ENCODE results near the gene PPARGC1A.

The PPARGC1A gene, protein sequence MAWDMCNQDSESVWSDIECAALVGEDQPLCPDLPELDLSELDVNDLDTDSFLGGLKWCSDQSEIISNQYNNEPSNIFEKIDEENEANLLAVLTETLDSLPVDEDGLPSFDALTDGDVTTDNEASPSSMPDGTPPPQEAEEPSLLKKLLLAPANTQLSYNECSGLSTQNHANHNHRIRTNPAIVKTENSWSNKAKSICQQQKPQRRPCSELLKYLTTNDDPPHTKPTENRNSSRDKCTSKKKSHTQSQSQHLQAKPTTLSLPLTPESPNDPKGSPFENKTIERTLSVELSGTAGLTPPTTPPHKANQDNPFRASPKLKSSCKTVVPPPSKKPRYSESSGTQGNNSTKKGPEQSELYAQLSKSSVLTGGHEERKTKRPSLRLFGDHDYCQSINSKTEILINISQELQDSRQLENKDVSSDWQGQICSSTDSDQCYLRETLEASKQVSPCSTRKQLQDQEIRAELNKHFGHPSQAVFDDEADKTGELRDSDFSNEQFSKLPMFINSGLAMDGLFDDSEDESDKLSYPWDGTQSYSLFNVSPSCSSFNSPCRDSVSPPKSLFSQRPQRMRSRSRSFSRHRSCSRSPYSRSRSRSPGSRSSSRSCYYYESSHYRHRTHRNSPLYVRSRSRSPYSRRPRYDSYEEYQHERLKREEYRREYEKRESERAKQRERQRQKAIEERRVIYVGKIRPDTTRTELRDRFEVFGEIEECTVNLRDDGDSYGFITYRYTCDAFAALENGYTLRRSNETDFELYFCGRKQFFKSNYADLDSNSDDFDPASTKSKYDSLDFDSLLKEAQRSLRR

DNA sequence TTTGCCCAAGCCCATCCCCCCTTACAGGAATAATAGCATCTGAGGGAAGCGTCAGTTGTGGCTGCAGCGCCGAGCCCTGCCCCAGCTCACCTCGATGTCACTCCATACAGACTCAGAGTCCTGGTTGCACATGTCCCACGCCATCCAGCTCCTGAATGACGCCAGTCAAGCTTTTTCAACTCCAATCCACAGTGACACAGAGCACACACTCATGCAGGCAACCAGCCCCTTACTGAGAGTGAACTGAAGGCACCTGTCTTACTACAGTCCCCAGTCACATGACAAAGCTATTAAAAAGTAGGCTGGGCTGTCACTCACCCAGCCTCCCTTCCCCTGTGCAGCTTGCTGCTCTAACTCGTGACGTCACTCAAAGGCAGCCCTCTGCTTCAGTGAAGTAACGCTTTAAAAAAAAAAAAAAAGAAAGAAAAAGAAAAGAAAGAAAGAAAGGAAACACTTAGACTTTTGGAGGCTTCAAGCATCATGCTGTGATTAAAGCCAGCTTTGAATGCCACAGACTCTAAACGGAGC lies at the start of gene PPARGC1A:
TSS of gene PPARGC1A (minus strand) at position 234 of the 528 bp plus-strand sequence. CDS start at position 144, 90 bp downstream.
- peak in 1 of 2 donors; percentile 4 for DNase-seq

DNA sequence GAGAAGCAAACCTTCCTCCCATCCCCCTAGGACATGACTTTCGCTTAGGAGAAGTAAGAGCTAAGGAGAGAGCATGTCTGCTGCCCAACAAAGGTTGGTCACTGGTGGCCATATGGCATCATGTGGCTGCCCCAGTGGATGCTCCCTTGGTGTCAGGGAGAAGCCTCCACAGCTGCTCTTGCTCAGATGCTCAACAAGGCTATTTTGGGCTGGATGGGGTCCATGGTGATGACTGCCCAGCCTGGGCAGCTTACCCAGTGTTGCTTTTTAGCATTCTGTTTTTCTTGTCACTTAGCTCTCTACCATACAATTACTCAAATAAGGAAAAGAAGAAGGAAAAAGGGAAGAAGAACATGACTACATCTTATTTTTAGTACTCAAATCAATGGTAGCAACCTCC lies 48.9 kb upstream of the PPARGC1A start:
- DNase-seq = no peak

DNA sequence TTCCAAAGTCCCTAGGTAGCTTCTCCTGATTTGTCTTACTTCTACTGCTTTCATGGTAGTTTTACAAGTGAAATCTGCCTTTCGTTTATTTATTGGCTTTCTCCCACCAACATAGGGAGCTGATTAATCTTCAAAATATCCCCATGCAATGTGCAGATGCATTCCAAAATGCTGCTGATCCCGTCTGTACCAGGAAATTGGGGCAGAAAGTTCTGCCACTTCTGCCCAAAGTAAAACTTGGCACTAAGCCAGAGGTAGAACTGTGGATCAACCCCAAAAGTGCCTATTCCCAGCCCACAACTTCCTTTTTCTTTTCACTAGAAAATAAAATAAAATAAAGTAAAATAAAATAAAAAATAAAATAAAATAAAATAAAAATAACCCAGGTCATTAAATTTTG lies 47.3 kb upstream of the PPARGC1A start:
- DNase-seq = no peak

DNA sequence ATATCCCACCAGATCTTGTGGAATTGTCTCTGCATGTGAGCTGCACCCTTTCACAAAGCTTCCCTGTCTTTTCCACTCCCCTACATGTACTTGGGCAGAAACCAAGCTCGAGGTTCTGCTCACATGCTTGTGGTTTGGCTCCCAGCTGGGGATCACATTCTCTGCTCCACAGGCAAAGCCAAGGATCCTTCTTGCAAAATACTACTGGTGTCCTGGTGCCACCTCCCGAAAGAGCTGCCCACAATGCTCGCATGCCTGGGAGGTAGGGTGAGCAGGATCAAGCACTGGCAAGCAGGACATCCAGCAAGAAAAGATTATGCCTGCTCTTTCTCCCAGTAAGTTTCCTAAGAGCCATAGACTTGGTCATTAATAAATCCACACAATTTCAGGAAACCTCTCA lies 45.1 kb upstream of the PPARGC1A start:
- DNase-seq = no peak

DNA sequence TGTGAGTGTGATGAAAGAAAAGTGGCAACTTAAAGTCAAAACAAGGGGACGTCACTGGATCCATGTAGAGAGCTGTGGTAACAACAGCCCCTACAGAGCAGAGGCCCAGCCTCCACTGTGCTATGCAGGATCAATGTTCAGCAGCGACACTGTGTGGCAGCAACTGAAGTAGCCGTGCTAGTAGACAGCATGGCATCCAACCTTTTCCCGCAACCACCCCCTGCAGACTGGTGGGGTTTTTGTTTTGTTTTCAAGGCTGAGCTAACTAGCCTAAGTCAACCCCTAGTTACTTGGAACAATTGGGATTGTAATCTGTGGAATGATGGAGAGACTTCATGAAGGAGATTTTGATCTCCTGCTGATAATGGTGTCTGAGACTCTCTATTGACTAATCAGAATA lies 44.4 kb upstream of the PPARGC1A start:
- no peak for DNase-seq

DNA sequence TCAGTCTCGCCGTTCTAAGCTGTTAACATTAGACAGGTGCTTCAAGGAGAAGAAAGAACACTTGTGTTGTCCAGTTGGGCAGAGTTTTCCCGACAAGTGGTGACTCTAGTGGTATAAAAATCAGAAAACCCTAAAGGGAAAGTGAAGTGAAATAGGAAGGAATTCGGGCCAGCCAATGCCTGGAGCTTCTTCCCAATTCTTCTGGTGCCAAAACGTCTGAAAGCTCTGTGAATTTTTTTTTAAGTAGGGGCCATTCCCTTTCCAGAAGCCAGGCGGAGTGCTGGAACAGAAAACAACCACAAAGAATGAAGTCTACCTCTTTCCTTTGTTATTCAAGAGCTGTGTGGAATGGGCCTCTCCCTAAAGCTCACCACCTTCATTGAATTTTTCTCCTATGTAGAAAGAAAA lies 43.1 kb upstream of the PPARGC1A start:
- no peak for DNase-seq

DNA sequence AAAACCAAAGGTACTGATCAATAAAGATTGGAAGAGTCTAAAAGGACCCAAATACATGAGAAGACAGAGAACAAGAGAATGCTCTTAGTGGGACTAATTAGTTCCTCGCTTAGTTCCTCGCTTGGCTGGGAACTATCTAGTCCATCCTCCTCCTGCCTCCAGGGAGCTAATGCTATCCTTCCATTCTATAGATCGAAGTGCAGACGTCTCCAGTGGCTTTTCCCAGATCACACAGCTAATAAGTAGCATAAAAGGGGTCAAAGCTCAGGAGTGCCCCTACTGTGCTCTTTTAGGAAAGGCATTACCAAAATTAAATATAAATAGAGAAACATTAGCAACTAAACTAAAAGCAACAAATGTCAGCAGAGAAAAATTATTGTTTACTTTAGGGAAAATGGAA lies 42.3 kb upstream of the PPARGC1A start:
- no peak for DNase-seq

DNA sequence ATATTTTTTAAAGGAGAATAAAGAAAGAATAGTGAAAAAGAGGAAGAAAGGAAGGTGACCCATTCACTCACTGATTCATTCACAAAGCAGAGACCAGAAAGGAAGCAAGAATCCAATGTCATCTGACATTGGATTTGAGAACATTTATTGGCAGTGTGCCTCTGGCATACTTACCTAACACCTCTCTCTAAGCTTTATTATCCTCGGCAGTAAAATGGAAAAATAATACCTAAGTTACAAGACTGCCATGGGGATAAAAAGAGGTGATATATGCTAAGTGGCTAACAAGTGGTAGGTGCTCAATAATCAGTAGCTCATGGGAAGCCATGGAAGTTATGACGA lies 41.6 kb upstream of the PPARGC1A start:
- no peak for DNase-seq

DNA sequence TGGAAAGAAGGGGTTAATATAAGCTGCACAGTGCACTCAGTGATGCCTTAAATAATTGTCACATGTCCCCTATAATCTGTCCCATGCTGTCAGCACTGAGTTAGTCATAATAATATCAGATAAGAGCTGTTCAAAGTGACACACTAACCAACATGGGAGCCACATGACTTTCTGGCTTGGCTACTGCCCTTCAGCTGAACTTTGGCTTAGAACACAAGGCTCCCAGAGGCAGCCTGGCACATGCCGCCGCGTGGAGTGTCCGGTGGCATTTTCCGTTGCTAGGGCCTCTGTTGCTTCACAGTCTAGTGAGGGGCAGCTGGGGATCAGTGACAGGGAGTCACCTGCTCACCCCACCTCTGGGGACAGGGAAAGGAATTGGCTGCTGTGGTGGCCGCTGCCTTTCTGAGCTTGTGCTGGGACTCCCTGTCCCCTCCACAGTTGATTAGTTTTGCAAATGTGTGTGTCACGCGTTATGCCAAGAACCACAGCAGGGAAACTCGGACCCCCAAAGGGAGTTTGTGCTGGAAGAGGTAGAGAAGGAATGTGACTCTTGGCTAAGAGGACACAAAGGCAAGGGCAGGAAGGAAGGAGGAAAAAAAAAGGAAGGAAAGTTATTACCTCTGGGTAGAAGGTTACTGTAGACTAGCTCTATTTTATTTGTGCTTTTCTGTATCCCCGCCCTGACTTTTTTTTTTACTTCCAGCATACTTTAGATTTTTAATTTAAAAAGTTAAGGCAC lies 41.1 kb upstream of the PPARGC1A start:
- DNase-seq = no peak

DNA sequence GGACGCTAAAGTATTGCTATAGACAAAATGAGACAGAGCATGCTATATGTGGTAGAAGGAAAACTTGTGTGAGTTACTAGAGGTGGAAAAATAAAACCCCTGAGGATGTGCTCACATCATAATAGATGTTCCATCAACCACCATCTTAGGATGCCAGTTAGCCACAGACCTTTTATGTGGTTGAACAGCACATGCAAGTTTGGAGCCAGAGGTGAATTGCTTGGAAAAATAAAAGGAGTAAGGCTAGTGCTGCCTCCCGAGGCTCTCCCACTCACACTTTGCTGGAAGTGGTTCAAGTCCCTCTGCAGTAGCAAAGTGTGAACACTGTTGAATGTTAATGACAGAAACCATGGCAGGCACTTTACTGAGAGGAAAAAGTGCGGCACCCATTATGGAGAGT lies 39.4 kb upstream of the PPARGC1A start:
- DNase-seq = no peak

DNA sequence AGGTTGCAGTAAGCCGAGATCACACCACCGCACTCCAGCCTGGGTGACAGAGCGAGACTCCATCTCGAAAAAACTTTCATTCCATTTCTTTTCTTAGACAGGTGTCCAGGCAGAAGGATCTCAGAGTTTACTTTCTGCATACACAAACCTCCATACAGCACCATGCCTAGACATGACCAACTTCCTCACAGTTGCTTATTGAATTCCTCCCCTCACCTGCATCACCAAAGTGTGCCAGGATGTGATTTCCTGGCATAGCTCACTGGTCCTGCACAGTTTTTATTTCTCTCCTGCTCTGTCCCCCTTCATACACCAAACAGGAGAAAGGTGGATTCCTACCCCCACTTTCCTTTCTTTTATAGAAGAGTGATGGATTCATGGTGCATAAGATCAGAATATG lies 34.7 kb upstream of the PPARGC1A start:
- DNase-seq = no peak

DNA sequence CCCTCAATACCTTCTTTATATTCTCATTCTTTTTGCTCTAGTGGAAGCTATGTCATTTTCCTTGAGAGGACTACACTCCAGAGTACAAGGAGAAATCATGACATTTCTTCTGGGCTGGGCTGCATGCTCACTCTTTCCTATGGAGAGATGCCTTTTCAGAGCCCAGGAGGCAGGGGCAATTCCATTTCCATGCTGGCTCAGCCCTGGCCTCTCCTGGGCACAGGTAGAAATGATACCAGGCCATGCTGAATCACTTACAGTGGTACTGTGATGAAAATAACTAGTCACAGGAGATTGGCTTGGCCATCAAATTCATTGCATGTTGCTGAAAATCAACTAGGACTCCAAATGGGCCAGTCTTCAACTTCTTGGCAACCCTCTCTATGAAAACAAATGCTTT lies 34.0 kb upstream of the PPARGC1A start:
- DNase-seq = no peak

DNA sequence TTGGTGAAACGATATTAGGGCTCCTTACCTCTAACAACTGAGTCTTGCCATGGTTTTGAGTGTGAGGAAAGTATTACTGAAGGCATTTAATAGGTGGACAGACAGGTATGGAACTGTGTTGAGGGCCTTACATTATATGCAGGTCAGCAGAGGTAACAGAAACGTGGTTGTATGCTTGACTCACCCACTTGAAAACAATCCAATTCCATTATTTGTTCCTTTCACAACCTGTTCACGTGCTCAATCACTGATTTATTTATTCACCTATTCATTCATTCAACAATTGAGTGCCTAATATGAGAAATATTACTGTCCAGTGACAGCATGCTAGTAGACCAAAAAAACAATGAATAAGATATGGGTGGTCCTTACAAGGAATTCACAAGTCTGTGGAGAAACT lies 33.3 kb upstream of the PPARGC1A start:
- DNase-seq = no peak

DNA sequence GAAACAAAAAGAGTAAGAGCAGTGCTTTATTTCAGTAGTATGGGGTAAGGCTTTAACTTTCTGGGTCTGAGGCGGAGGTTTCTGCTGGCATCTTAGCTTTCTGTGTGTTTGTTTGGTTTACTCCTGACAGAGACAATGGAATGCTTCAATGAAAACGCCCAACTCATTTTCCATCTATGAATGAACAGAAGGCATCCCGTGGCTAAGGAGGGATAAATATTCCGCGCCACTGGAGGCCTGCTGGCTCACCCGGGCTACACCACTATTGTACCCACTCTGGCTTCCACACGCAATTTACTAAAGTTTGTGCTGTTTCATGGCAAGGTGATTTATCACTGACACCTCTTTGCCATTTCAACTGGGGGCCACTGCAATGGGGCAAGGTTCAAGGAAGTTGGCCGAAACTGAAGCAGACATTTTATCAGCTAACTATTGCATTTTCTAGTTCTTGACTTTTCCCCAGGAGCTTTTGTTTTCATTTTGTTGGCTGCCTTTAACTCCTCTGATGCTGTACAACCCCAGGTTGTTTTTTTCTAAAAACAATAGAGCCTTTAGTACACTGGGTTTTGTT lies 32.8 kb upstream of the PPARGC1A start:
- no peak for DNase-seq

DNA sequence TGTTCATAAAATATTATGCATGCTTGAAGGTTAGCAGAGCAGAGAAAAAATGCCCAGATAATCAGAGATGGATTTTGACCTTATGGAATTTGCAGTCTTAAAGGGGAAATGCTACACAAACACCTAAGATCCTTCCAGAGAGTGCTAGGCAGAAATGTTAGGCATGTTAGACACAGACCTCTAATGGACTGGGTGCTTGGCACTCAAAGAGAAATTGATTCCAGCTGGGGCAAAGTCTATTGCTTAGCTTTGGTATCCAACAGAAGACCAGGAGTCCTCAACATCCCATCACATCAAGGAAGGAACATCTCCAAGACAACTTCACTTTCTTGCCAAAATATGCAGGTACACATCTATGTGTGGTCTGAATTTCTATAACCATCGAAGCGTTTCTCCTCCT lies 32.2 kb upstream of the PPARGC1A start:
- DNase-seq = no peak

DNA sequence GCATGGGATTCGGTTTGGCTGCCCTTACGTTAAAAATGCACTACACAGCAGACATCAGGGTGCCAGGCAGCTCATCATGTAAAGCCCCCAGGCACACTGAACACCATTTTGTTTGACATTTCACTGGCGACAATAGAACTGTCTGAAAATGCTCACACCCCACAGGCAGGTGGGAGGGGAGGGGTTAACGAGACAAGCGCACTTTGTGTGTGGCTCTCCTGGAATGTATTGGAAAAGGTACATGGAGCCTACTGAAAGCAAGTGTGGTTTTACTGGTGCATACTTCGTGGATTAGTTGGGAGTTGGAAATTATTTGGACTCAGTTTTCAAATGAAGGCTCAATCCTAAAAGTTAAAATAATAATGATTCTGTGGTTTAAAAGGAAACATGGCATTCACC lies 31.6 kb upstream of the PPARGC1A start:
- DNase-seq = no peak

DNA sequence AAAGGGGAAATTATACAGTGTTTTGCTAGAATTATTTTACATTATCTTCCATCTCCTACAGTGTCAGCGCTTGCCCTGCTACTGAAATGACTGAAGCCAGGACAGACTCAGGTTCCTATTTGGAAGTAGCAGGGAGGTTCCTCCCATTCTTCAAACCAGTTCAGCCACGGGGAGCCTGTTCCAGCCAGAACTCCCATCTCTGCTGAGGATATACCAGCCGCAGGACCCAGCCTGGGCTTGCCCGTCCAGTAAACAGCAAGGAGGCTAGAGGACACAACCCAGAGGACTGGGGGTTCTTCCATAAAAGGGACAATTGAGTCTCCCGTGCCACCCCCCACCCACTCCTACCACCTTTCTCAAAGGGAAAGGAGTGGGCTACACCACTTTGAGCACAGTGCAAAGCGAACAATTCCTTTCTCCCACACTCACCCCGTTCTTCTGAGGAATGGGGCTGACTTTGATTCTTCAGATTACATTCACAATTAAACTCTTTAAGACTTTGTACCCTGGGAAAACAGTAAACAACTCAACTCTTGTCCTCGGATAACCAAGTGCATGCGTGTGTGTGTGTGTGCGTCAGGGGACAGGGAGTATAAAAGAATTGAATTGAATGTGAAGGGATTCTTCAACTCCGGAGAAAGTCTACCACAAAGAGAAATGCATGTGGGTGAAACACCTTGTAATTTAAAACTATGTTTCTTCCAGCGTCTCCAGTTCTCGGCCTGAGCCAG lies 31.0 kb upstream of the PPARGC1A start:
- no peak for DNase-seq

DNA sequence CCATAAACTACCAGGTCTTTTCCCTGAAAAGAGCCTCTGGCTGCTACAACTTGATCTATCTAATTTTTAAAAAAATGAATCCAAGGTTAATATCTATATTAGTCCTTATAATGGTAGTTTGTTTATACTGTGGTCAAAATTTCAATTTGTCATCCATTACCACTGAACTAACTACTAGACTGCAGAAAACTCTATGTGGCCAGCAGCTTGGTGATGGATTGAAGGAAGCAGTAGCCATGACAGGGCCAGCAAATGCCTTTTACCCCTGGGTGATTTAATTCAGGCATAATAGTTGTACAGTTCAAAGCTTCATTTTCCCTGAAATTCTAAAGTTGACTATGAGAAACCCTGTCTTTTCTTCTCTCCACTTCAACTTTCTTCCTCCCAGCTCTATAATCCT lies 30.4 kb upstream of the PPARGC1A start:
- DNase-seq = no peak

DNA sequence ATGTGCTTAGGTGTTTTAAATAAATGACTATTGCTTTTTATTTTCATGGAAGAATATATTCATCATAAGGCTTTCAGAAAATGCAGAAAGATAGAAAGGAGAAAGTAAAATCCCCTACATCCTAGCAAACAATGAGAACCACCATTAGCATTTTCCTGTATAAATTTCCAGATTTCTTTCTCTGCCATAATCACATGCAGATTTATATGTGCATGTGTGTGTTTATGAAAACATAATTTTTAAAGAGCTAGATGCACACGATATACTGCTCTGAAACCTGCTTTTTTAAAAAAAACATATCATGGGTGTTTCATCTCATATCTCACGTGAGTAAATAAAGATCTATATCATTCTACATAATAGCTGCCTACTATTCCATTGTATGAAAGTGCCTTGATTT lies 26.4 kb upstream of the PPARGC1A start:
- DNase-seq = no peak

DNA sequence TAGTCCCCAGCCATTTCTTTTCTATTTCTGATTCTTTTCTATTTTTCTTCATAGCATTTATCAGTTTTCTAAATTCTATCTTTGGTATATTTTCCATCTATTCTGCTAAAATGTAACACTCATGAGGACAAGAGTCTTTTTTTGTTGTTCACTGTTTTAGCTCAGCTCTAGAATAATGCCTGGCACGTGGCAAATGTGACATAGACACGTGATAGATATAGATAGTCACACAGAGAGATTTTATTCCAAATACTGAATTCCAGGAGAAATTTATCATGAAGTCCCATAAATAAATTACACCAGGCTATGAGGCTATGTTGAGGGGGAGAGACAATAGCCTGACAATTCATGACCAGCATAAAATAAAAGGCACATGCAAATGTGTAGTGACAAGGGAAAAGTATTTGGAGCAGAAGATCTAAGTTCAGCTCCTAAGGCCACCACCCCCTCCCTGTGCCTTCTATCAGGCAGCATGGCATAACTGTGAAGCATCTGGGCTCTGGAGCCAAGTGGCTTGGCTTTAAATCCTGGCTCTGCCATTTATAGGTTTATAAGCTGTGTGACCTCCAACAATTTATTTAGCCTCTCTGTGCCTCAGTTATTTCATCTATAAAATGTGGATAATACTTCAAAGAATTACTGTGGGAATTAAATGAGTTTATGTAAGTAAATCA lies 25.7 kb upstream of the PPARGC1A start:
- DNase-seq = no peak

DNA sequence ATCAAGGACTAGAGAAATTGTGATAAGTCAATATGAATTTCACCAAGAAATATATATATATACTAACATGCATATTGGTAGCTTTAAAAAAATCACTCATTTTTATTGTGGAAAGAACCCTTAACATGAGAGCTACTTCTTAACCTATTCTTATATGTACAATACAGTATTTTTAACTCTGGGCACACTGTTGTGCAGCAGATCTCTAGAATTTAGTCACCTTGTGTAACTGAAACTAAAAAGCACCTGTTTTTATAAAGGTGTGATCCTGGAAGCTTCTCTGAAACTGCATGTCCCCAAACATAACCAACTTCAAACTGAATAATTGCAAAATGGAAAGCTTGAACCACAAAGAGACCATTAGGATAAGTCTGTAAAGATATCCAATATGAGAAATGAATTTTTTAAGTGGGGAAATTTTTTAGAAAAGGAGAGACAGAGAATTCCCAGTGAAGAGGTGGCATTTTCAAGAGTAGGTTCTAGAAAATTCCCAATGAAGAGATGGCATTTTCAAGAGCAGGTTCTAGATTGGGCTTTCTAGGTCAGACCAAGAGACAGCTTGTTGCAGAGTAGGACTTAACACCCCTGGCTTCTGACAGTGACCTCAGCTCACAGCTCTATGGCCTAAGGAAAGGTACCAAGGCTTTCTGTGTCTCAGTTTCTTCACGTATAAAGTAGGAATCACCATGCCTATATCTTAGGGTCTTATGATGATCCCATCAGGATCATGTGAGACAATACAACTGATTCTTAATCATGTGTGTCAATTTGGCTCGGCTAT lies 22.0 kb upstream of the PPARGC1A start:
- DNase-seq = no peak
